ENCODE data around the gene TMSB4X. TPM values are rescaled to one million over a fixed set of nuclear protein-coding genes. Genes with fewer than 3 reads are reported as not detected.

The TMSB4X gene
- total RNA-seq, 1 experiment from 2014 or later = 2,928 TPM

DNA sequence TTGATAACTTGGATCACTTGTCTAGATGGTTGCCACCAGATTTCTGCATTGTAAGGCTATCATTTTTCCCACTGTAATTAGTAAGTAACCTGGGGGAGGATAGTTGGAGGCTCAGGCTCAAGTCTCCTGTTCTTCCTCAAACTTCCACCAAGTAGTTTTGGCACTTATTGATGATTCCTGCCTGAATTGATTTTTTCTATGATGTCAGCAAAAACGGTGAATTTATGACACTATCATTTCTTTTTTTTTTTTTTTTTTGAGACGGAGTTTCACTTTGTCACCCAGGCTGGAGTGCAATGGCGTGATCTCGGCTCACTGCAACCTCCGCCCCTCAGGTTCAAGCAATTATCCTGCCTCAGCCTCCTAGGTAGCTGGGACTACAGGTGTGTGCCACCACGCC, 12.4 kb downstream of the TMSB4X start:
- CTCF ChIA-PET = no interaction called here
- intact Hi-C loops (cut with micrococcal nuclease; ENCODE audit: unreplicated experiment) = loop anchor here (10.0 kb wide), 1 partner anchor 107 kb away; no protein-coding TSS in a partner anchor
- Histone ChIP-seq H3K27ac (ENCODE audit: low read length) (peak overlapping the region; percentile 91), H3K27me3 (ENCODE audit: control insufficient read depth, insufficient read depth, low read length) (no peaks in the 10 kb centered on the region), H3K36me3 (ENCODE audit: control insufficient read depth, insufficient read depth, low read length) (no peaks in the 10 kb centered on the region), H3K9me3 (ENCODE audit: control insufficient read depth, insufficient read depth, low read depth, low read length) (no peaks in the 10 kb centered on the region), H3K4me3 (ENCODE audit: low read depth in 2 of 2, low read length in 2 of 2) (no peak overlapping the region), H3K4me1 (ENCODE audit: control insufficient read depth, insufficient read depth, low read length) (peaks cover 13% of the 10 kb centered on the region)
- POLR2A ChIA-PET = interaction anchor here (0.6 kb wide), 1 partner anchor 183 kb away, joined by 3 read pairs; no protein-coding TSS in a partner anchor
- BruUV-seq (replicated peaks) = no TSS peak
- DNase-seq (ENCODE audit: low read depth, low spot score) (no peak), ATAC-seq (no peak)
- in situ Hi-C loops (cut with HindIII; ENCODE audit: low pct_unique_long_range_greater_than_20kb, low sequenced_read_pairs) = no loop called here
- TF ChIP-seq TCF7L2 (IDR thresholded peaks at IDR 0.05; ENCODE audit: low read depth, low read length) = no peak
- TF ChIP-seq, protein P1, sequence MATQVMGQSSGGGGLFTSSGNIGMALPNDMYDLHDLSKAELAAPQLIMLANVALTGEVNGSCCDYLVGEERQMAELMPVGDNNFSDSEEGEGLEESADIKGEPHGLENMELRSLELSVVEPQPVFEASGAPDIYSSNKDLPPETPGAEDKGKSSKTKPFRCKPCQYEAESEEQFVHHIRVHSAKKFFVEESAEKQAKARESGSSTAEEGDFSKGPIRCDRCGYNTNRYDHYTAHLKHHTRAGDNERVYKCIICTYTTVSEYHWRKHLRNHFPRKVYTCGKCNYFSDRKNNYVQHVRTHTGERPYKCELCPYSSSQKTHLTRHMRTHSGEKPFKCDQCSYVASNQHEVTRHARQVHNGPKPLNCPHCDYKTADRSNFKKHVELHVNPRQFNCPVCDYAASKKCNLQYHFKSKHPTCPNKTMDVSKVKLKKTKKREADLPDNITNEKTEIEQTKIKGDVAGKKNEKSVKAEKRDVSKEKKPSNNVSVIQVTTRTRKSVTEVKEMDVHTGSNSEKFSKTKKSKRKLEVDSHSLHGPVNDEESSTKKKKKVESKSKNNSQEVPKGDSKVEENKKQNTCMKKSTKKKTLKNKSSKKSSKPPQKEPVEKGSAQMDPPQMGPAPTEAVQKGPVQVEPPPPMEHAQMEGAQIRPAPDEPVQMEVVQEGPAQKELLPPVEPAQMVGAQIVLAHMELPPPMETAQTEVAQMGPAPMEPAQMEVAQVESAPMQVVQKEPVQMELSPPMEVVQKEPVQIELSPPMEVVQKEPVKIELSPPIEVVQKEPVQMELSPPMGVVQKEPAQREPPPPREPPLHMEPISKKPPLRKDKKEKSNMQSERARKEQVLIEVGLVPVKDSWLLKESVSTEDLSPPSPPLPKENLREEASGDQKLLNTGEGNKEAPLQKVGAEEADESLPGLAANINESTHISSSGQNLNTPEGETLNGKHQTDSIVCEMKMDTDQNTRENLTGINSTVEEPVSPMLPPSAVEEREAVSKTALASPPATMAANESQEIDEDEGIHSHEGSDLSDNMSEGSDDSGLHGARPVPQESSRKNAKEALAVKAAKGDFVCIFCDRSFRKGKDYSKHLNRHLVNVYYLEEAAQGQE (IDR thresholded peaks at IDR 0.05; ENCODE audit: insufficient read depth in 1 of 2, low read depth in 2 of 2, low read length in 1 of 2) = no peak
- TF ChIP-seq SIN3A (IDR thresholded peaks at IDR 0.05; ENCODE audit: borderline replicate concordance, insufficient read depth, low read depth, low read length) = no peak
- TF ChIP-seq, protein P2, sequence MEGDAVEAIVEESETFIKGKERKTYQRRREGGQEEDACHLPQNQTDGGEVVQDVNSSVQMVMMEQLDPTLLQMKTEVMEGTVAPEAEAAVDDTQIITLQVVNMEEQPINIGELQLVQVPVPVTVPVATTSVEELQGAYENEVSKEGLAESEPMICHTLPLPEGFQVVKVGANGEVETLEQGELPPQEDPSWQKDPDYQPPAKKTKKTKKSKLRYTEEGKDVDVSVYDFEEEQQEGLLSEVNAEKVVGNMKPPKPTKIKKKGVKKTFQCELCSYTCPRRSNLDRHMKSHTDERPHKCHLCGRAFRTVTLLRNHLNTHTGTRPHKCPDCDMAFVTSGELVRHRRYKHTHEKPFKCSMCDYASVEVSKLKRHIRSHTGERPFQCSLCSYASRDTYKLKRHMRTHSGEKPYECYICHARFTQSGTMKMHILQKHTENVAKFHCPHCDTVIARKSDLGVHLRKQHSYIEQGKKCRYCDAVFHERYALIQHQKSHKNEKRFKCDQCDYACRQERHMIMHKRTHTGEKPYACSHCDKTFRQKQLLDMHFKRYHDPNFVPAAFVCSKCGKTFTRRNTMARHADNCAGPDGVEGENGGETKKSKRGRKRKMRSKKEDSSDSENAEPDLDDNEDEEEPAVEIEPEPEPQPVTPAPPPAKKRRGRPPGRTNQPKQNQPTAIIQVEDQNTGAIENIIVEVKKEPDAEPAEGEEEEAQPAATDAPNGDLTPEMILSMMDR (IDR thresholded peaks at IDR 0.05) = no peak
- no peak for TF ChIP-seq POLR2AphosphoS5 (IDR thresholded peaks at IDR 0.05; ENCODE audit: low read depth, low read length)

DNA sequence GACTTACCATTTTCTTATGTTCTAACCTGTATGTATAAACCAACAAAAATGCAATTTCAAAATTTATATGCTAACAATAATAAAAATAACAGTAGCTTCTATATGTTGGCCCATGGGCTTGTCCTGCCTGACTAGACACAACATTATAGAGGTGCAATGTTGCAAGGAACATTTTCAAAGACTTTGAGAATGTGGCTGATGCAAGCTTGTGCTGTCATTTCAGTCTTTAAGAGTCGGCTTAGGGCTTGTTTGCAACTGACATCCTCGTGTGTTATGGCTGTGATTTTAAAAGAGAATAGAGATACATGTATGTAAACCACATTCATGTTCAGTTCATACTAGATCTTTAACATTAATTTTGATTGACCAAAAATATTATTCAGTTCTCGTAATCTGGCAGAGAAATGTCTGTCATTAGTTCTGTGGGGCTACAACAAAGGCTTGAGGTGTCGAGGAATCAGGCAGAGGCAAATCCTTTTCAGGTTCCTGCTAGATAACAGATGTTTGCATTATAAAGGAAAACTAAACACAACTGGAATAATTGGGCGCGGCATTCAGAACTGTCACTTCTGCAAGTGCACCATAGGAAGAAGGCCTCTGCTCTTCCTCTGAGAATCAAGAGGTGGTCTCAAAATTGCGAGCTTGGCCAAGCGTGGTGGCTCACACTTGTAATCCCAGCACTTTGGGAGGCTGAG, 13.1 kb downstream of the TMSB4X start:
- H3K9me3 ChIP-seq (ENCODE audit: control insufficient read depth, insufficient read depth, low read depth, low read length) = no peaks in the 10 kb centered on the region
- H3K36me3 ChIP-seq (ENCODE audit: control insufficient read depth, insufficient read depth, low read length) = no peaks in the 10 kb centered on the region
- H3K27ac ChIP-seq (ENCODE audit: low read length) = peak overlapping the region; percentile 91
- POLR2A ChIA-PET = interaction anchor here (0.6 kb wide), 1 partner anchor 182 kb away, joined by 3 read pairs; no protein-coding TSS in a partner anchor
- in situ Hi-C loops (cut with HindIII; ENCODE audit: low pct_unique_long_range_greater_than_20kb, low sequenced_read_pairs) = no loop called here
- H3K4me3 ChIP-seq (ENCODE audit: low read depth in 2 of 2, low read length in 2 of 2) = no peak overlapping the region
- 0 out of 2 replicates have a peak, but pooled peaks have one; percentile 14 for ATAC-seq
- H3K27me3 ChIP-seq (ENCODE audit: control insufficient read depth, insufficient read depth, low read length) = no peaks in the 10 kb centered on the region
- TF ChIP-seq TCF7L2 (IDR thresholded peaks at IDR 0.05; ENCODE audit: low read depth, low read length) (no peak), POLR2AphosphoS5 (IDR thresholded peaks at IDR 0.05; ENCODE audit: low read depth, low read length) (no peak), SIN3A (IDR thresholded peaks at IDR 0.05; ENCODE audit: borderline replicate concordance, insufficient read depth, low read depth, low read length) (no peak)
- TF ChIP-seq, protein P1 (IDR thresholded peaks at IDR 0.05; ENCODE audit: insufficient read depth in 1 of 2, low read depth in 2 of 2, low read length in 1 of 2) = no peak
- TF ChIP-seq, protein P2 (IDR thresholded peaks at IDR 0.05) = no peak
- BruUV-seq (replicated peaks) = no TSS peak
- CTCF ChIA-PET = no interaction called here
- intact Hi-C loops (cut with micrococcal nuclease; ENCODE audit: unreplicated experiment) = loop anchor here (10.0 kb wide), 1 partner anchor 107 kb away; no protein-coding TSS in a partner anchor
- H3K4me1 ChIP-seq (ENCODE audit: control insufficient read depth, insufficient read depth, low read length) = peaks cover 13% of the 10 kb centered on the region
- DNase-seq (ENCODE audit: low read depth, low spot score) = no peak

Data from Panc1 (cell line).